HEK293 (cell line): Measurements from ENCODE around the gene GGN.

Experiments used
- SETDB1 ChIP-seq: IDR thresholded peaks from one replicate; pipeline ENCODE4 v1.6.1; 2017; ENCODE audit warnings: mild to moderate bottlenecking, low read length, moderate library complexity, mixed read lengths; ENCODE audit not compliant: insufficient read length
- ZBTB20 ChIP-seq: fragments of 450-650 bp; formaldehyde crosslinking; IDR thresholded peaks from 2 replicates; pipeline ENCODE4 v1.5.1; 2016; ENCODE audit warnings: missing biosample characterization, missing genetic modification characterization
- ZNF350 ChIP-seq: fragments of 450-650 bp; formaldehyde crosslinking; IDR thresholded peaks from 2 replicates; pipeline ENCODE4 v1.5.0; 2017; ENCODE audit warnings: missing biosample characterization, mild to moderate bottlenecking, missing genetic modification characterization
- ZNF658 ChIP-seq: fragments of 450-650 bp; formaldehyde crosslinking; IDR thresholded peaks from 2 replicates; pipeline ENCODE4; 2016; ENCODE audit warnings: missing biosample characterization, missing genetic modification characterization
- ZSCAN16 ChIP-seq: fragments of 450-650 bp; formaldehyde crosslinking; IDR thresholded peaks from 2 replicates; pipeline ENCODE4 v1.5.1; 2016; ENCODE audit warnings: missing biosample characterization, missing genetic modification characterization
- TF ChIP-seq, protein P1 (sequence below): fragments of 450-650 bp; formaldehyde crosslinking; IDR thresholded peaks from 2 replicates; pipeline ENCODE4 v1.5.1; 2016; ENCODE audit warnings: missing biosample characterization, missing genetic modification characterization
- TF ChIP-seq, protein P2 (sequence below): fragments of 450-650 bp; formaldehyde crosslinking; IDR thresholded peaks from 2 replicates; pipeline ENCODE4 v1.5.1; 2016; ENCODE audit warnings: missing biosample characterization, missing genetic modification characterization, low read depth
- TF ChIP-seq, protein P3 (sequence below): fragments of 450-650 bp; formaldehyde crosslinking; IDR thresholded peaks from 2 replicates; pipeline ENCODE4 v1.5.1; 2016; ENCODE audit warnings: missing biosample characterization, missing genetic modification characterization
- TF ChIP-seq, protein P4 (sequence below): fragments of 450-650 bp; formaldehyde crosslinking; IDR thresholded peaks from 2 replicates; pipeline ENCODE4 v1.5.1; 2016; ENCODE audit warnings: missing biosample characterization, missing genetic modification characterization

DNA sequence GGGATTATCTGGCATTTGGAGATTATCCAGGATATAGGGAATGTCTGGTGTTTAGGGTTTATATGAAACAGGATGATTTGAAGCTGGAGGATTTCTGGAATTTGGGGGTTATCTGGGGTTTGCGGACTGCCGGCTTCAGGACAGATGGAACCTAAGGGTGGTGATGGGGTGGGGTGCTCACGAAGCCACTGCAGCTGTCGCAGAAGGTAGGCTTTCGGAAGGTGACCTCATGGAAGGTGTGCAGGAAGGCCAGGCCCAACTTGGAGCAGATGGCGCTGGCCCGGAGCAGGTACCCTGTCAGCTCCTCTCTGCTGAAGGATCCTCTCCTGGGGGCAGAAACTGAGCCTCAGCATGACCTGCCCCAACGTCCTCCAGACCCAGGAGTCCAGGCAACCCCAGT, 24.7 kb upstream of the GGN start:
- TF ChIP-seq, protein P1, sequence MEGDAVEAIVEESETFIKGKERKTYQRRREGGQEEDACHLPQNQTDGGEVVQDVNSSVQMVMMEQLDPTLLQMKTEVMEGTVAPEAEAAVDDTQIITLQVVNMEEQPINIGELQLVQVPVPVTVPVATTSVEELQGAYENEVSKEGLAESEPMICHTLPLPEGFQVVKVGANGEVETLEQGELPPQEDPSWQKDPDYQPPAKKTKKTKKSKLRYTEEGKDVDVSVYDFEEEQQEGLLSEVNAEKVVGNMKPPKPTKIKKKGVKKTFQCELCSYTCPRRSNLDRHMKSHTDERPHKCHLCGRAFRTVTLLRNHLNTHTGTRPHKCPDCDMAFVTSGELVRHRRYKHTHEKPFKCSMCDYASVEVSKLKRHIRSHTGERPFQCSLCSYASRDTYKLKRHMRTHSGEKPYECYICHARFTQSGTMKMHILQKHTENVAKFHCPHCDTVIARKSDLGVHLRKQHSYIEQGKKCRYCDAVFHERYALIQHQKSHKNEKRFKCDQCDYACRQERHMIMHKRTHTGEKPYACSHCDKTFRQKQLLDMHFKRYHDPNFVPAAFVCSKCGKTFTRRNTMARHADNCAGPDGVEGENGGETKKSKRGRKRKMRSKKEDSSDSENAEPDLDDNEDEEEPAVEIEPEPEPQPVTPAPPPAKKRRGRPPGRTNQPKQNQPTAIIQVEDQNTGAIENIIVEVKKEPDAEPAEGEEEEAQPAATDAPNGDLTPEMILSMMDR: no peak
- no peak for TF ChIP-seq SETDB1
- no peak for TF ChIP-seq ZNF350 (tag by site-specific recombination)
- TF ChIP-seq ZNF658 (tag by site-specific recombination): no peak
- TF ChIP-seq, protein P2, sequence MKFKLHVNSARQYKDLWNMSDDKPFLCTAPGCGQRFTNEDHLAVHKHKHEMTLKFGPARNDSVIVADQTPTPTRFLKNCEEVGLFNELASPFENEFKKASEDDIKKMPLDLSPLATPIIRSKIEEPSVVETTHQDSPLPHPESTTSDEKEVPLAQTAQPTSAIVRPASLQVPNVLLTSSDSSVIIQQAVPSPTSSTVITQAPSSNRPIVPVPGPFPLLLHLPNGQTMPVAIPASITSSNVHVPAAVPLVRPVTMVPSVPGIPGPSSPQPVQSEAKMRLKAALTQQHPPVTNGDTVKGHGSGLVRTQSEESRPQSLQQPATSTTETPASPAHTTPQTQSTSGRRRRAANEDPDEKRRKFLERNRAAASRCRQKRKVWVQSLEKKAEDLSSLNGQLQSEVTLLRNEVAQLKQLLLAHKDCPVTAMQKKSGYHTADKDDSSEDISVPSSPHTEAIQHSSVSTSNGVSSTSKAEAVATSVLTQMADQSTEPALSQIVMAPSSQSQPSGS: no peak
- no peak for TF ChIP-seq ZSCAN16 (tag by site-specific recombination)
- TF ChIP-seq, protein P3, sequence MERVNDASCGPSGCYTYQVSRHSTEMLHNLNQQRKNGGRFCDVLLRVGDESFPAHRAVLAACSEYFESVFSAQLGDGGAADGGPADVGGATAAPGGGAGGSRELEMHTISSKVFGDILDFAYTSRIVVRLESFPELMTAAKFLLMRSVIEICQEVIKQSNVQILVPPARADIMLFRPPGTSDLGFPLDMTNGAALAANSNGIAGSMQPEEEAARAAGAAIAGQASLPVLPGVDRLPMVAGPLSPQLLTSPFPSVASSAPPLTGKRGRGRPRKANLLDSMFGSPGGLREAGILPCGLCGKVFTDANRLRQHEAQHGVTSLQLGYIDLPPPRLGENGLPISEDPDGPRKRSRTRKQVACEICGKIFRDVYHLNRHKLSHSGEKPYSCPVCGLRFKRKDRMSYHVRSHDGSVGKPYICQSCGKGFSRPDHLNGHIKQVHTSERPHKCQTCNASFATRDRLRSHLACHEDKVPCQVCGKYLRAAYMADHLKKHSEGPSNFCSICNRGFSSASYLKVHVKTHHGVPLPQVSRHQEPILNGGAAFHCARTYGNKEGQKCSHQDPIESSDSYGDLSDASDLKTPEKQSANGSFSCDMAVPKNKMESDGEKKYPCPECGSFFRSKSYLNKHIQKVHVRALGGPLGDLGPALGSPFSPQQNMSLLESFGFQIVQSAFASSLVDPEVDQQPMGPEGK (tag by site-specific recombination): no peak
- no peak for TF ChIP-seq ZBTB20
- TF ChIP-seq, protein P4, sequence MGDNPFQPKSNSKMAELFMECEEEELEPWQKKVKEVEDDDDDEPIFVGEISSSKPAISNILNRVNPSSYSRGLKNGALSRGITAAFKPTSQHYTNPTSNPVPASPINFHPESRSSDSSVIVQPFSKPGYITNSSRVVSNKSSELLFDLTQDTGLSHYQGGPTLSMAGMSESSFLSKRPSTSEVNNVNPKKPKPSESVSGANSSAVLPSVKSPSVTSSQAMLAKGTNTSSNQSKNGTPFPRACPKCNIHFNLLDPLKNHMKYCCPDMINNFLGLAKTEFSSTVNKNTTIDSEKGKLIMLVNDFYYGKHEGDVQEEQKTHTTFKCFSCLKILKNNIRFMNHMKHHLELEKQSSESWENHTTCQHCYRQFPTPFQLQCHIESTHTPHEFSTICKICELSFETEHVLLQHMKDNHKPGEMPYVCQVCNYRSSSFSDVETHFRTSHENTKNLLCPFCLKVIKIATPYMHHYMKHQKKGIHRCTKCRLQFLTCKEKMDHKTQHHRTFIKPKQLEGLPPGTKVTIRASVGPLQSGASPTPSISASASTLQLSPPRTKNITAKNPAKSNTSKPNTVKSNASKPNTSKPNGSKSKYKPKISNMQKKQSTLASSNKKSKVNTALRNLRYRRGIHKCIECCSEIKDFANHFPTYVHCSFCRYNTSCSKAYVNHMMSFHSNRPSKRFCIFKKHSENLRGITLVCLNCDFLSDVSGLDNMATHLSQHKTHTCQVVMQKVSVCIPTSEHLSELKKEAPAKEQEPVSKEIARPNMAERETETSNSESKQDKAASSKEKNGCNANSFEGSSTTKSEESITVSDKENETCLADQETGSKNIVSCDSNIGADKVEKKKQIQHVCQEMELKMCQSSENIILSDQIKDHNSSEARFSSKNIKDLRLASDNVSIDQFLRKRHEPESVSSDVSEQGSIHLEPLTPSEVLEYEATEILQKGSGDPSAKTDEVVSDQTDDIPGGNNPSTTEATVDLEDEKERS (tag by site-specific recombination): no peak
